OCI-LY1 (cell line): ENCODE data around the gene PRELID1.

Source experiments
- CTCF ChIP-seq: fragments of 200-600 bp; sonication (generic), shearing (Covaris generic); IDR thresholded peaks from 2 replicates; pipeline ENCODE4 v1.5.1; 2017; ENCODE audit warnings: mild to moderate bottlenecking, antibody characterized with exemption, low read length, moderate library complexity, mixed read lengths
- EZH2 ChIP-seq: fragments of 200-600 bp; sonication (generic), shearing (Covaris generic); IDR thresholded peaks from 2 replicates; pipeline ENCODE4 v1.8.0; 2017; ENCODE audit warnings: borderline replicate concordance, mixed run types, mild to moderate bottlenecking, antibody characterized with exemption, low read length, moderate library complexity, mixed read lengths

- TF ChIP-seq CTCF (no peak), EZH2 (no peak)
Measured at GRCh38 chr5:177354711-177355110, 51.1 kb downstream of the PRELID1 start.
